K562 (cell line): ENCODE results near the gene B3GAT2. TPM values are rescaled to one million over a fixed set of nuclear protein-coding genes. Genes with fewer than 3 reads are reported as not detected.

ENCODE experiments used
- CREB1 ChIP-seq, 2 experiments: sonication (generic) in 1 of 2; formaldehyde crosslinking in 1 of 2; IDR thresholded peaks; 2 replicates each; pipeline versions ENCODE4 v1.6.1 to v1.8.0; 2012 to 2022; ENCODE audit warnings: inconsistent platforms in 1 of 2, mild to moderate bottlenecking in 1 of 2, missing genetic modification reagents in 1 of 2, moderate library complexity in 1 of 2
- HDAC1 ChIP-seq, 2 experiments: fragments of 450-650 bp; IDR thresholded peaks; 2 replicates each; pipeline ENCODE4 v1.6.1; 2016 to 2017; ENCODE audit warnings: inconsistent platforms in 1 of 2, mild to moderate bottlenecking in 1 of 2, moderate library complexity in 1 of 2
- KLF1 ChIP-seq: fragments of 450-650 bp; IDR thresholded peaks from 2 replicates; pipeline ENCODE4 v1.6.1; 2016; ENCODE audit warnings: missing genetic modification characterization, missing compliant biosample characterization
- LCOR ChIP-seq: sonication (generic); formaldehyde crosslinking; IDR thresholded peaks from 2 replicates; pipeline ENCODE4 v1.8.0; 2022; ENCODE audit warnings: mild to moderate bottlenecking, missing genetic modification reagents
- MCM5 ChIP-seq: fragments of 450-650 bp; IDR thresholded peaks from 2 replicates; pipeline ENCODE4 v1.6.1; 2016; ENCODE audit warnings: low read depth
- POLR3G ChIP-seq: IDR thresholded peaks from 2 replicates; pipeline ENCODE4 v1.6.1; 2011; ENCODE audit not compliant: insufficient read length, insufficient replicate concordance; ENCODE audit errors: extremely low read depth
- SETDB1 ChIP-seq: IDR thresholded peaks from one replicate; pipeline ENCODE4 v1.6.1; 2012; ENCODE audit warnings: low read length, control low read depth, inconsistent platforms
- TCF7L2 ChIP-seq: fragments of 150-350 bp; IDR thresholded peaks from 2 replicates; pipeline ENCODE4 v1.6.1; 2016; ENCODE audit warnings: low read depth, mild to moderate bottlenecking, low read length, moderate library complexity
- WHSC1 ChIP-seq: IDR thresholded peaks from one replicate; pipeline ENCODE4 v1.6.1; 2012; ENCODE audit warnings: low read length, control low read depth, inconsistent platforms
- polyA plus RNA-seq, 8 experiments: library from polyadenylated mRNA; depleted of rRNA in 4 of 8; stranded (reverse) in 5 of 8; unstranded in 3 of 8; fragments of >200 nt; fragmentation: Nextera tagmentation in 2 of 8; fragmentation: Illumina TruSeq in 1 of 8; extraction: Ambion mirVana in 2 of 8; extraction: Trizol in 1 of 8; gene quantifications; 2 replicates each; pipeline versions ENCODE4 v1.2.1 to v1.2.3, GENCODE V29; 2011 to 2014; ENCODE audit warnings: inconsistent platforms in 1 of 8, missing spikeins in 1 of 8
- total RNA-seq, 7 experiments: library from RNA; depleted of rRNA in 6 of 7; stranded (reverse); fragments of >200 nt in 6 of 7; fragmentation: Illumina TruSeq in 2 of 7; extraction: Trizol in 2 of 7; gene quantifications; 2 replicates each; pipeline versions ENCODE4 v1.2.1 to v1.2.3, GENCODE V29; 2011 to 2021; ENCODE audit warnings: low replicate concordance in 1 of 7
- TF ChIP-seq, protein P1 (sequence below): sonication (generic); formaldehyde crosslinking; IDR thresholded peaks from 2 replicates; pipeline ENCODE4 v1.8.0; 2023; ENCODE audit warnings: mild to moderate bottlenecking, missing genetic modification reagents

B3GAT2 gene
- total and polyA plus RNA-seq, 9 of the 15 experiments (the other 6 are each of a cell fraction or from before 2014, with no cell fraction given), result 0.01 to 0.43 (median 0.04) TPM; not detected in 4

DNA sequence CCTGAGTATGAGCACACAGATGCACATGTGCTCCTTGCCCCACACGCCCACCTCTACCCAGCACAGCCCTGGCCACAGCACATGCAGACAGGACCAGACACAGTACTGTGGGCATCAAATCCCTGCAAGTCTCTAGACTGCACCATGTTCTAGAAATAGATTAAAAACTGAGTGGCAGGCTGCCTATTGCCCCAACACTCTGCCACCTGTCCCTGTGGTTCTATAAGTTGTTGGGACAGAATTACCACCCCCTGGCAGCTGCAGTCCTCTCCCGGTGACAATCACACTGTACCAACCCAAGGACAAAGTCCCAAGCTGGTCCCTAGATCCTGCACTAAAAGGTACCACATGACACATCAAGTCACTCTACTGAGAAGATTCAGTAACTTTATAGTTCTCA lies 70.2 kb downstream of the B3GAT2 start (continued):
- TF ChIP-seq, protein P1, sequence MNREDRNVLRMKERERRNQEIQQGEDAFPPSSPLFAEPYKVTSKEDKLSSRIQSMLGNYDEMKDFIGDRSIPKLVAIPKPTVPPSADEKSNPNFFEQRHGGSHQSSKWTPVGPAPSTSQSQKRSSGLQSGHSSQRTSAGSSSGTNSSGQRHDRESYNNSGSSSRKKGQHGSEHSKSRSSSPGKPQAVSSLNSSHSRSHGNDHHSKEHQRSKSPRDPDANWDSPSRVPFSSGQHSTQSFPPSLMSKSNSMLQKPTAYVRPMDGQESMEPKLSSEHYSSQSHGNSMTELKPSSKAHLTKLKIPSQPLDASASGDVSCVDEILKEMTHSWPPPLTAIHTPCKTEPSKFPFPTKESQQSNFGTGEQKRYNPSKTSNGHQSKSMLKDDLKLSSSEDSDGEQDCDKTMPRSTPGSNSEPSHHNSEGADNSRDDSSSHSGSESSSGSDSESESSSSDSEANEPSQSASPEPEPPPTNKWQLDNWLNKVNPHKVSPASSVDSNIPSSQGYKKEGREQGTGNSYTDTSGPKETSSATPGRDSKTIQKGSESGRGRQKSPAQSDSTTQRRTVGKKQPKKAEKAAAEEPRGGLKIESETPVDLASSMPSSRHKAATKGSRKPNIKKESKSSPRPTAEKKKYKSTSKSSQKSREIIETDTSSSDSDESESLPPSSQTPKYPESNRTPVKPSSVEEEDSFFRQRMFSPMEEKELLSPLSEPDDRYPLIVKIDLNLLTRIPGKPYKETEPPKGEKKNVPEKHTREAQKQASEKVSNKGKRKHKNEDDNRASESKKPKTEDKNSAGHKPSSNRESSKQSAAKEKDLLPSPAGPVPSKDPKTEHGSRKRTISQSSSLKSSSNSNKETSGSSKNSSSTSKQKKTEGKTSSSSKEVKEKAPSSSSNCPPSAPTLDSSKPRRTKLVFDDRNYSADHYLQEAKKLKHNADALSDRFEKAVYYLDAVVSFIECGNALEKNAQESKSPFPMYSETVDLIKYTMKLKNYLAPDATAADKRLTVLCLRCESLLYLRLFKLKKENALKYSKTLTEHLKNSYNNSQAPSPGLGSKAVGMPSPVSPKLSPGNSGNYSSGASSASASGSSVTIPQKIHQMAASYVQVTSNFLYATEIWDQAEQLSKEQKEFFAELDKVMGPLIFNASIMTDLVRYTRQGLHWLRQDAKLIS (CRISPR knock-in tag), result no peak
- no peak for TF ChIP-seq LCOR (CRISPR knock-in tag)
- no peak for TF ChIP-seq WHSC1
- no peak for TF ChIP-seq KLF1 (tag)
- no peak for TF ChIP-seq POLR3G
- TF ChIP-seq CREB1 (IDR thresholded peaks at IDR 0.05), result no peak
- TF ChIP-seq CREB1 (CRISPR knock-in tag; IDR thresholded peaks at IDR 0.05), result no peak
- TF ChIP-seq SETDB1, result no peak
- TF ChIP-seq HDAC1 (IDR thresholded peaks at IDR 0.05), result no peak
- no peak for TF ChIP-seq TCF7L2
- no peak for TF ChIP-seq MCM5
